ENCODE measurements around the gene MXD4. TPM values are rescaled to one million over a fixed set of nuclear protein-coding genes. Genes with fewer than 3 reads are reported as not detected.
"Not testable (repeated sequence)": the region's sequence is repeated elsewhere in the genome, so short reads cannot be mapped to it uniquely, and the experiment has no call there.

The MXD4 gene
- total RNA-seq, 1 experiment from 2014 or later = 11.7 TPM

DNA sequence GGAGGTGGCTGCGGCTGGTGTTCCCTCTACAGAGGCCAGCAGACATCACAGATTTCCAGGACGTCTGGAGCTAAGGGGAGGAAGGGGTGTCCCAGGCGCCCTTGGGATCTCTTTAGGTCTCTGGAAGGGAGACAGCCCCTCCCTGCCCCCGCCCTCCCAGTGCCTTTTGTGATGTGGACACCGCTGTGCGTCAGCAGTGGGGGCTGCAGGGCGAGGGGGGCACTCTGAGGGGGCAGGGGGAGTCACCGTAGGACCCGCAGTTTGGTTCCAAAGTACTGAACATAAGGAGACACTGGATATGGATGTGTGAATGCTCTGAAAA lies 25.6 kb upstream of the MXD4 start:
- Histone ChIP-seq H3K27me3 (replicated peaks) (no peaks in the 10 kb centered on the region), H3K4me1 (replicated peaks) (no peaks in the 10 kb centered on the region), H3K36me3 (no peaks in the 10 kb centered on the region), H3K9me3 (replicated peaks) (no peaks in the 10 kb centered on the region), H3K4me3 (no peak overlapping the region), H3K27ac (no peak overlapping the region)
- DNase-seq (ENCODE audit: low read depth in 1 of 2, low spot score in 2 of 2) = no peak

DNA sequence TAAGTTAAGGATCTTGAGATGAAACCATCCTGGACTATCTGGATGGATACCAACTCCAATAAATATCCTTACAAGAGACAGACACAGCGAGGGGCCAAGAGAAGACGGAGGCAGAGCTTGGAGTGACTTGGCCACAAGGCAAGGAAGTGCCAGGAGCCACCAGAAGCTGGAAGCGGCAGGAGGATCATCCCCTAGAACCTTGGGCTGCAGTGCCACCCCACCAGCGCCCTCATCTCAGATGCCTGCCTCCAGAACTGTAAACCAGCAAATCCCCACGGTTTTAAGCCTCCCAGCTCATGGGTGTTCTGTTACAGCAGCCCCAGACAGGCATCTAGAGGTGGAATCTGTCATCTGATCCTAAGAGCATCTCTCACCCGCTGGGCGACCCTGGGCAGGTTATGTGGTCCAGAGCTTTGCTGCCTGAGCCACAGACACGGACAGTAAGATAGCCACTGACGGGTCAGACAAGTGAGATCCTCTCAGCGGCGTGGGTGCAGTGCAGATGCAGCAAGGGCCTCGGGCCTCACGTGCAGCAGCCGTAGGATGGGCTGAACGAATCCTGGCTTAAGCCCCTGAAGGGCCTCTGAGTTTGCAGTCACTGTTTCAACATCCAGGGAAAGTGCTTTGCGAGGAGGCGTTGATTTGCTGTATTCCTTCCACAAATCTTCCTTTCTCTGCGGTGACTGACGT lies 25.1 kb upstream of the MXD4 start:
- H3K36me3 ChIP-seq = no peaks in the 10 kb centered on the region
- no peaks in the 10 kb centered on the region for H3K4me1 ChIP-seq (replicated peaks)
- no peak overlapping the region for H3K27ac ChIP-seq
- no peak overlapping the region for H3K4me3 ChIP-seq
- DNase-seq (ENCODE audit: low read depth in 1 of 2, low spot score in 2 of 2) = no peak
- no peaks in the 10 kb centered on the region for H3K9me3 ChIP-seq (replicated peaks)
- H3K27me3 ChIP-seq (replicated peaks) = no peaks in the 10 kb centered on the region

DNA sequence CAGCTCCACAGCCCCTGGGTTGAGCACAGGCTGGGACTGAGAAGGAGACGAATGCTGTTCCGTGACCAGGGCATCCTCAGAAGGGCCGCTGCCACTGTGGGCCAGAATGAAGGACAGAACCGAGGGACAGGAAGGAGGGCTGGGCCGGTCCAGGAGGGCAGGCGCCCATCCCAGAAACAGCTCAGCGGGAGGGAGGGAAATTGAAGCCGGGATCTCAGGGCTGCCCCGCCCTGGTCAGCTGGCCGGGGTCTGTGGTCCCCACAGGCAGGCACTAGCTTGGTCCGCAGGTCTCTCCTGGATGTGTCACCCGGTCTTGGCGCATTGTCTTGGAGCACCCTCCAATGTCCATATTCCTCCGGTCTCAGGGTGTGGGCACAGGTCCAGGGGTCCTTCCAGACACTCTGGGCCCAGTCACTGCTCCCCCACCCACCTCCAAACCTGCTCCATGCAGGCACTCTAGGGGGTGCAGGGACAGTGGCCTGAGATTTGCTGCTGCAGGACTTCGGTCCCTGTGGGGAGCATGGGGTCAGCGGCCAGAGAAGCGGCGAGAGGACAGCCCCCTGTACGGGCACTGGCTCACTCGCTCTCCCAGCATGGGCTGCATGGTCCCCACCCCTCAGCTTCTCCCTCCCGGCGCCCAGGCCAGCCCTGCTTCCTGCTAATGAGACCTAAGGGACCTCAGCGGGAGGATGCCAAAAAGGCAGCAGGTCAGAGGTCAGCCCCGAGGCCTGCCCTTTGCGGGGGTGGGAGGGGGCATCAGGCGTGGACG lies 23.9 kb upstream of the MXD4 start:
- no peak overlapping the region for H3K4me3 ChIP-seq
- H3K36me3 ChIP-seq = no peaks in the 10 kb centered on the region
- no peak overlapping the region for H3K27ac ChIP-seq

DNA sequence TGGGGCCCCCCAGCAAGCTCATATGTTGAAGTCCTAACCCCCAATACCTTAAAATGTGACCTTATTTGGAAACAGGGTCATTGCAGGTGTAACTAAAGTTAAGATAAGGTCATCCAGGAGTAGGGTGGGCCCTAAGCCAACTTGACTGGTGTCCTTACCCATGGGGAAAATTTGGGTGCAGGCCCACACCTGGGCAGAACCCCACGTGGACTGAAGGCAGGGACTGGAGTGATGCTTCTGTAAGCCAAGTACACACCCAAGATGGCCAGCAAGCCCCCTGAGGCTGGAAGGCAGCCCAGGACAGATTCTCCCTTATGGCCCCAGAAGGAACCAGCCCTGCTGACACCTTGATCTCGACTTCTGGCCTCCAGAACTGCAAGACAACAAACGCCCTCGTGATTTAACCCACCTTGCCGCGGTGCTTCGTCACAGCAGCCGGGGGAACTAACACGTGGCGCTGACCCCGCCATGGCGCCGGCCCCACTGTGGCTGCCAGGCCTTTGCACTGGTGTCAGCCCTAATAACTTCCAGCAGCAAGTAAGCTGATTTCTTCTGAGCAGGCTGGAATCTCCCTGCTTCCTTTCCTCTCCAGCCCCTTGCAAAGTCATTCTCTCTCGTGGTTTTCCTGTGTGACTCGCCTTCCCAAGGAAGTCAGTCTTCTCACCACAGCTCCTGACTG lies 23.2 kb upstream of the MXD4 start:
- Histone ChIP-seq H3K27ac (no peak overlapping the region), H3K27me3 (replicated peaks) (no peaks in the 10 kb centered on the region), H3K36me3 (no peaks in the 10 kb centered on the region), H3K9me3 (replicated peaks) (no peaks in the 10 kb centered on the region), H3K4me1 (replicated peaks) (no peaks in the 10 kb centered on the region), H3K4me3 (no peak overlapping the region)
- DNase-seq (ENCODE audit: low read depth in 1 of 2, low spot score in 2 of 2) = no peak

More for the DNA sequence above, 23.9 kb upstream of the MXD4 start:
- DNase-seq (ENCODE audit: low read depth in 1 of 2, low spot score in 2 of 2) = no peak
- no peaks in the 10 kb centered on the region for H3K27me3 ChIP-seq (replicated peaks)
- H3K4me1 ChIP-seq (replicated peaks) = no peaks in the 10 kb centered on the region
- H3K9me3 ChIP-seq (replicated peaks) = no peaks in the 10 kb centered on the region

DNA sequence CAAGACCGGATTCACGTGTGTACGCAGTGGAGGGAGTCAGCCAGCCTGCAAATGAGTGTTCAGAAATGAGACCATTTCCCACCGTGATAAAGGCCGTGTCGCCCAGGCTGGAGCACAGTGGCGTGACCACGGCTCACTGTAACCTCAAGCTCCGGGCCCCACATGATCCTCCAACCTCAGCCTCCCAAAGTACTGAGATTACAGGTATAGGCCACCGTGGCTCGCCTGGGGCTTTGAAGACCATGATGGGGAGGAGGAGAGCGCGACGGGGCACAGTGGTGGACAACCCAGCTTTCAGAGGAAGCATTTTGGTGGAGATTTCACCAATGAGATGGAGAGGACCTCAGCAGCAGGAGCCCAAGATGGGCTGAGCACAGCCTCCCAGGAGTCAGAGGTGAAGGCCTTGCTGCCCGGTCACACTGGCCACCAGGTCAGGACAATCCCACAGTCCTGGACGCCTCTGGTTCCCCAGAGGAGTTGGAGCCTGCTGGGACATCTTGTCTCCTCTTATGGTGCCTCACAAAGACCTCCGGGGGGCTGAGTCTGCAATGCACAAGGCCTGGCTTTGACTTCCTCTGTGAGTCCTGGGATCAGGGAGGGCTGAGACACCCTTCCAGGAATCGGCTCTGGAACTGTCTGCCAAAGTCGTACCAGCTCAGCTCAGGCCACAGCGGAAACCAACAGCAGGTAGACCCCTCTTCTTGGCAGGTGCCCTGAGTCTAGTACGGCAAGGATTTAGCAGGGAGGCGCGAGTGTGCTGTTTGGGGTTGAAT lies 22.4 kb upstream of the MXD4 start:
- Histone ChIP-seq H3K4me3 (no peak overlapping the region), H3K9me3 (replicated peaks) (no peaks in the 10 kb centered on the region), H3K4me1 (replicated peaks) (no peaks in the 10 kb centered on the region), H3K27ac (no peak overlapping the region), H3K27me3 (replicated peaks) (no peaks in the 10 kb centered on the region), H3K36me3 (no peaks in the 10 kb centered on the region)
- DNase-seq (ENCODE audit: low read depth in 1 of 2, low spot score in 2 of 2) = no peak

DNA sequence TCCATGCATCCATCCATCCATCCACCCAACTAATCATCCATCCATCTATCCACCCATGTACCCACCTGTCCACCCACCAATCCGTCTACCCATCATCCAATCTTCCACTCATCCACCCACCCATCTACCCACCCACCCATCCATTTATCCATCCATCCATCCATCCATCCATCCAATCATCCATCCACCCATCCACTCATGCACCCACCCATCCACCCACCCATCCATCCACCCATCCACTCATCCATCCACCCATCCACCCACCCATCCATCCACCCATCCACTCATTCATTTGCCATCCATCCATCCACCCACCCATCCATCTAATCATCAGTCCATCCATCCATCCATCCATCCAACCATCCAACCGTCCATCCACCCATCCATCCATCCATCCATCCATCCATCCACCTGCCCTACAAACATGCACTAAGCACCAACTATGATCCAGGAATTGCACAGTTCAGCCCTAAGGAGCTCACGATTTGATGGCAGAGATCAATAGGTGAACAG lies 21.3 kb upstream of the MXD4 start:
- no peaks in the 10 kb centered on the region for H3K4me1 ChIP-seq (replicated peaks)
- no peaks in the 10 kb centered on the region for H3K27me3 ChIP-seq (replicated peaks)
- no peak overlapping the region for H3K27ac ChIP-seq
- no peak for DNase-seq (ENCODE audit: low read depth in 1 of 2, low spot score in 2 of 2)
- H3K4me3 ChIP-seq = no peak overlapping the region
- H3K9me3 ChIP-seq (replicated peaks) = no peaks in the 10 kb centered on the region
- H3K36me3 ChIP-seq = no peaks in the 10 kb centered on the region

DNA sequence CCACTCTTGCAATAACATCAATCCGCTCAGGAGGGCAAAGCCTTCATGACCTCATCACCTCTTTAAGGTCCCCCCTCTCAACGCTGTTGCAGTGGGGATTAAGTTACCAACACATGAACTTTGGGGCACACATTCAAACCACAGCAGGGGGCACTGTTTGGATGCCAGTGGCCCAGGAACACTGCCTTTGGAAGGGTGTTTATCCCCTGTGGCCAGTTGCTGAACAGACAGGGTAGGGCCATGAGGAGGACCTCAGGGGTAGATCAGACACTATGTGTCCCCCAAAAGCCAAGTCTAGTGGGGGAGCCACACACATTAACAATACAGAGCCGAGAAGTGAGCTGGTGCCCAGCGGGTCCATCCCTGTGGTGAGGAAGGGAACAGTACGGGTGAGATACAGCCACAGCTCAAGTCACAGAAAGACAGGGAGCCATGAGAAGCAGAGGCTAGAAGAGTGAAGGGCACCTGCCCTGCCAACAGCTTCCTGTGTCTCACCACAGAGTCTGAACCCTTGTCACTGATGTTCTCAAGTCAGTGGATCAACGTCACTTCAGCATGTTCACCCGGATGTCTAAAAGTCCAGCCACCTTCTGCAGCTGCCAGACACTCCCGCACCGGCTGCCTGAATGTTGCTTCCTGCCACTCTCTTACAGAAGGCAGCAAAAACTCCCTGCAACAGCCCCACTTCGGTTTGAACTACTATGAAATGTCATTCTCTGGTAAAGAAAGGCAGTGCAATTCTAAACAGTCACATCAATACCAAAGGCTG lies 19.9 kb upstream of the MXD4 start:
- H3K27ac ChIP-seq = no peak overlapping the region
- no peaks in the 10 kb centered on the region for H3K27me3 ChIP-seq (replicated peaks)
- DNase-seq (ENCODE audit: low read depth in 1 of 2, low spot score in 2 of 2) = no peak
- H3K4me3 ChIP-seq = no peak overlapping the region
- no peaks in the 10 kb centered on the region for H3K4me1 ChIP-seq (replicated peaks)
- H3K9me3 ChIP-seq (replicated peaks) = no peaks in the 10 kb centered on the region
- no peaks in the 10 kb centered on the region for H3K36me3 ChIP-seq

DNA sequence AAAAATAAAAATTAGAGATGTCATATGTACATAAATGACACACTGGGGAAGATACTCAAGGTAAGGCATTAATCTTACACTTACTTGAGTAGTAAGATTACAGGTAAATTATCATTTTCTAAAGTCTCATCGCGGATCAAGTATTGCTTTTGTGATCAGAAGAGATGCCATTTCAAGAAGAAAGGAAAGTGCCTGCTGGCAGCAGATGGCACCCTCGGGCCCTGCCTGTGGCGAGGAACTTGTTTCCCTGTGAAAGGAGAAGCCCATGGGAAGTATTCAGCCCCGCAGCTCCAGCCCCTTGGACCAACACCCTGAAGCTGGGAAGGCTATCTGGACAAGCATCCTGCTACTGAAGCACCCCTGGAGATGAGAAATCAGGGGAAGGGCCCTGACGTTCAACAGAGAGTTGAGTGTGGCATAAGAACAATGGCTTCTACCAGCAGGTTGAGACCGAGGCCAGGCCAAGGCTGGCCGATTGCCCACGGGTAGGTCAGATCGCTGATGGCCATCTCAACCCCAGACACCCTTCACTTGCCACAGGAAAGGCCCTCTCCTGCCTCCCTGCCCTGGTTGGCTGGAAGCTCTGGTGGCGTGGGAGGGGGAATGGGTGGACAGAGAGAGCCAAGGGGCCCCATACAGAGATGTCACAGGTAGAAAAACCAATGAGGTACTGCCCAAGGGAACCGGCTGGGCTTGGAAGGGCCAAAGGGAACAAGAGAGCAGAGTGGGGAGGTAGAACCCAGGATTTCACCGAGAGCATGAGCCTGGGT lies 18.8 kb upstream of the MXD4 start:
- Histone ChIP-seq H3K27me3 (replicated peaks) (no peaks in the 10 kb centered on the region), H3K4me1 (replicated peaks) (no peaks in the 10 kb centered on the region), H3K4me3 (no peak overlapping the region), H3K36me3 (no peaks in the 10 kb centered on the region), H3K27ac (no peak overlapping the region), H3K9me3 (replicated peaks) (no peaks in the 10 kb centered on the region)
- DNase-seq (ENCODE audit: low read depth in 1 of 2, low spot score in 2 of 2) = no peak

DNA sequence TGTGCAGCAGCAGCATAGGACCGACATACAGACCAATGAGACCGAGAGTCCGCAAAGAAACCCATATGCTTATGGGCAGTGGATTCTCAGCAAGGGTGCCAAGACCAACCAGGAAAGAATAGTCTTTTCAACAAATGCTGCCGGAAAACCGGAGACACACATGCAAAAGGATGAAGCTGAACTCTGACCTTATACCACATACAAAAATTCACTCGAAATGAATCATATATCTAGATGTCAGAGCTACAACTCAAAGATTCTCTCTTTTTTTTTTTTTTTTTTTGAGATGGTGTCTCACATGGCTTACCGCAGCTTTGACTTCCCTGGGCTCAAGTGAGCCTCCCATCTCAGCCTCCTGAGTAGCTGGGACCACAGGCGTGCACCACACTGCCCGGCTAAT lies 16.0 kb upstream of the MXD4 start:
- Histone ChIP-seq H3K4me1 (replicated peaks) (no peaks in the 10 kb centered on the region), H3K27me3 (replicated peaks) (no peaks in the 10 kb centered on the region), H3K27ac (no peak overlapping the region), H3K9me3 (replicated peaks) (no peaks in the 10 kb centered on the region), H3K4me3 (no peak overlapping the region), H3K36me3 (no peaks in the 10 kb centered on the region)
- no peak for DNase-seq (ENCODE audit: low read depth in 1 of 2, low spot score in 2 of 2)

DNA sequence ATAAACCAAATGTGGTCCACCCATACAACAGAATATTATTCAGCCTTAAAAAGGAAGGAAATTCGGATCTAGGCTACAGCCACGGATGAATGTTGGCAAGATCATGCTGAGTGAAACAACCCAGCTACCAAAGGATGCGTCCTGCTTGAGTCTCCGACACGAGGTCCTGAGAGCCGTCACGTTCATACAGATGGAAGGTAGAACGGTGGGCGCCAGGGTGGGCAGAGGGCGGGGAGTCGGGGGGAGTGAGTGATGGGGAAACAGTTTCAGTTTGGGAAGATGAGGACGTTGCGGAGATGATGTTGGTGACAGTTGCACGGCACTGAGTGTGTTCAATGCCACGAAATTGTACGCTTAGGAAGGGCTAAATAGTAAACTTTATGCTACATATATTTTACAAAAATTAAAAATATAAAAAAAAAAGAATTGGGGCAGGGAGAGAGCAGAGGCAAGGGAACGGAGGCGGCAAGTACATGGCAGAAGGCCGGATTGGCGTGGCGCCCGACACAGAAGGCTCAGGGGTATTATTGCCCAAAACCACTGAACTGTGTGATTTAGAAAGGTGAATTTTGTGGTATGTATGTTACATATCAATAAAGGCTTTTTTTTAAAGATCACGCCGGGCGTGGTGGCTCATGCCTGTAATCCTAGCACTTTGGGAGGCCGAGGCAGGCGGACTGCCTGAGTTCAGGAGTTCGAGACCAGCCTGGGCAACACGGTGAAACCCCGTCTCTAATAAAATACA lies 14.8 kb upstream of the MXD4 start:
- no peaks in the 10 kb centered on the region for H3K9me3 ChIP-seq (replicated peaks)
- no peak overlapping the region for H3K4me3 ChIP-seq
- H3K27me3 ChIP-seq (replicated peaks) = no peaks in the 10 kb centered on the region
- H3K4me1 ChIP-seq (replicated peaks) = no peaks in the 10 kb centered on the region
- no peaks in the 10 kb centered on the region for H3K36me3 ChIP-seq
- no peak overlapping the region for H3K27ac ChIP-seq
- DNase-seq (ENCODE audit: low read depth in 1 of 2, low spot score in 2 of 2) = no peak

DNA sequence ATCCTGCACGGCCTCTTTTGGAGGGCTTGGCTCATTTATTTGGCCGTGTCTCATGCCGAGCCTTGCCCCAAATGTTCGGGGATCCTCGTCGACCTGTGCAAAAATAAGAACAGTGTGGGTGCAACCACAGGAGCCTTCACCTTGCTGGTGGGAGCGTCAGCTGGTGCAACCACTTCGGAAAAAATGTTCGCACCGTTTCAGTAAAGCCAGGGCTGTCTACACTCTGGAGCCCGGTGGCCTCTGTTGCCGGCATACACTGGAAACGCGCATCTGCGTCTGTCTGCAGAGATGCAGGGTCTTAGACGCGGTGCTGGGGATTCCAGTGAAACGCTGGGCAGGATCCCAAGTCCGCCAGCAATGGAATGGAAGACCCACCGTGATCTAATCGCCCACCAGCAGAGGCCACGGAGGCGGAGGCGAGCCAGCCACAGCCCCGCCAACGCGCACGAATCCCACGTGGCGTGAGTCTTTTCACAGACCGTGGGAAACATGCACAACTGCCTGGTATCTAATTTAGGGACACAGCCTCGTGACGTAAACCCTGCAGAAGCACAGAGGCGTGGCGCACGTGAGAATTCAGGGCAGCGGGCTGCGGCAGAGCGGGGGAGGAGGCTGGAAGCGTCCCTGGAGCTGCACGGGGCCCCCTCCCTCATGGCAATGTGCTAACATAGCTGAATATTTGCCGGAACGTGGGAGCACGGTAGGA lies 13.8 kb upstream of the MXD4 start:
- no peak overlapping the region for H3K27ac ChIP-seq
- no peaks in the 10 kb centered on the region for H3K27me3 ChIP-seq (replicated peaks)
- no peaks in the 10 kb centered on the region for H3K4me1 ChIP-seq (replicated peaks)
- no peaks in the 10 kb centered on the region for H3K9me3 ChIP-seq (replicated peaks)
- no peak overlapping the region for H3K4me3 ChIP-seq
- no peaks in the 10 kb centered on the region for H3K36me3 ChIP-seq
- no peak for DNase-seq (ENCODE audit: low read depth in 1 of 2, low spot score in 2 of 2)

DNA sequence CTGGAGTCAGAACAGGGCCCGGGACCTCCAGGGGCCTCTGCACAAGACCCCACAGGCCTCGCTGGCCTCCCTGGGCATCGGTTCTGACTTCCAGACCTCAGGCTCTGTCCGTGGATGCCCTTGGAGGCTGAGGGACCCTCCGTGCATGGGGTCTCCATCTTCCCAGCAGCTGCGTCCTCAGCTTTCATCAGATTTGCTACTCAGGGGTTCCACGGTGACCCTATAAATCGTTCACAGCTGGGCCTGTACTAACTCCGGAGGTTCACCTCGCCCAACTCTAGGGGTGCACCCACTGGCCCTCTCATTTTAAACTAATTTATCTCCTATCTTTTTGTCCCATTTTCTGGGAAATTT lies 13.1 kb upstream of the MXD4 start:
- not testable (repeated sequence) for H3K4me1 ChIP-seq (replicated peaks); H3K36me3 ChIP-seq; H3K27me3 ChIP-seq (replicated peaks); H3K9me3 ChIP-seq (replicated peaks); DNase-seq (ENCODE audit: low read depth in 1 of 2, low spot score in 2 of 2); H3K4me3 ChIP-seq; H3K27ac ChIP-seq
